Transverse colon (tissue), 3 donors: ENCODE data around the gene APOBEC3C.

ENCODE experiments used
- CTCF ChIP-seq, 5 experiments: fragments of 200-600 bp in 3 of 5; fragments of 450-650 bp in 2 of 5; sonication (generic) in 3 of 5; IDR thresholded peaks; 1 replicate in 2 of 5; 2 replicates in 3 of 5; pipeline ENCODE4 v1.5.1; 2016 to 2017; ENCODE audit warnings: antibody characterized with exemption in 5 of 5, inconsistent platforms in 3 of 5, mild to moderate bottlenecking in 2 of 5, moderate library complexity in 1 of 5
- POLR2A ChIP-seq: fragments of 450-650 bp; IDR thresholded peaks from one replicate; pipeline ENCODE4 v1.6.1; 2016; ENCODE audit warnings: antibody characterized with exemption, mild to moderate bottlenecking, moderate library complexity

GRCh38 chr22:38971202-38971601, 42.9 kb upstream of the APOBEC3C start:
- TF ChIP-seq POLR2A, result no peak
- TF ChIP-seq CTCF (IDR thresholded peaks at IDR 0.05), result no peak
